NCI-H82 treated with DMSO at 0.1 percent for 48 hours (cell line): ENCODE results near the gene MAN1C1.

ENCODE experiments used
- DNase-seq: peaks from one replicate; lab custom pipeline; 2025; ENCODE audit not compliant: unreplicated experiment; lab: John Stamatoyannopoulos, UW

Gene MAN1C1

GRCh38 chr1:25811384-25812082, 194.9 kb downstream of the MAN1C1 start:
- DNase-seq: no peak

GRCh38 chr1:25813071-25813733, 196.6 kb downstream of the MAN1C1 start:
- DNase-seq: no peak

- no peak for DNase-seq
Observed at GRCh38 chr1:25813734-25814471, 197.3 kb downstream of the MAN1C1 start.

GRCh38 chr1:25814549-25815087, 198.0 kb downstream of the MAN1C1 start:
- DNase-seq: no peak

- no peak for DNase-seq
Observed at GRCh38 chr1:25815208-25816111, 198.9 kb downstream of the MAN1C1 start.

- DNase-seq: no peak
Observed at GRCh38 chr1:25816112-25816718, 199.6 kb downstream of the MAN1C1 start.

GRCh38 chr1:25817840-25818501, 201.4 kb downstream of the MAN1C1 start:
- DNase-seq: peak; percentile 10

GRCh38 chr1:25818569-25818968, 202.0 kb downstream of the MAN1C1 start:
- DNase-seq: no peak

- DNase-seq: peak; percentile 34
Observed at GRCh38 chr1:25819491-25820246, 203.1 kb downstream of the MAN1C1 start, which contains the start of gene MTFR1L. Gene MTFR1L (plus strand): TSS chr1:25819954. CDS start chr1:25823105, 3,151 bp downstream.

- DNase-seq: no peak
Observed at GRCh38 chr1:25820247-25821111, 203.9 kb downstream of the MAN1C1 start.

GRCh38 chr1:25821112-25821476, 204.5 kb downstream of the MAN1C1 start:
- DNase-seq: no peak

GRCh38 chr1:25821630-25822091, 205.1 kb downstream of the MAN1C1 start:
- DNase-seq: no peak

- DNase-seq: no peak
Observed at GRCh38 chr1:25825605-25826004, 209.0 kb downstream of the MAN1C1 start.

GRCh38 chr1:25826571-25826970, 210.0 kb downstream of the MAN1C1 start:
- DNase-seq: no peak

- no peak for DNase-seq
Observed at GRCh38 chr1:25828491-25828890, 211.9 kb downstream of the MAN1C1 start.

- no peak for DNase-seq
Observed at GRCh38 chr1:25829046-25829445, 212.5 kb downstream of the MAN1C1 start.

- DNase-seq: no peak
Observed at GRCh38 chr1:25831569-25832196, 215.1 kb downstream of the MAN1C1 start.
